ENCODE results near the gene CORIN. TPM values are rescaled to one million over a fixed set of nuclear protein-coding genes. Genes with fewer than 3 reads are reported as not detected.
"Not testable (repeated sequence)": the region's sequence is repeated elsewhere in the genome, so short reads cannot be mapped to it uniquely, and the experiment has no call there.

The CORIN gene
- total RNA-seq, 4 donors from 2014 or later, result 0.11 to 0.96 (median 0.21) TPM

GRCh38 chr4:47714269-47714668 is 123.6 kb downstream of the CORIN start:
- 75 to 78% methylated on average over 2 of the region's 2 CpGs for WGBS, 2 donors
- H3K4me1 ChIP-seq, result no peaks in the 10 kb centered on the region
- no peak for DNase-seq

GRCh38 chr4:47713129-47713834 is 124.6 kb downstream of the CORIN start:
- intact Hi-C loops (cut with DNase I), result no loop called here
- no peak for TF ChIP-seq CTCF (IDR thresholded peaks at IDR 0.05)
- no peak for TF ChIP-seq POLR2A (IDR thresholded peaks at IDR 0.05)
- H3K4me3 ChIP-seq (replicated peaks in 1 of 3), result no peak overlapping the region
- H3K4me1 ChIP-seq, result no peaks in the 10 kb centered on the region
- no peaks in the 10 kb centered on the region for H3K36me3 ChIP-seq
- DNase-seq, result no peak
- H3K9me3 ChIP-seq, result no peaks in the 10 kb centered on the region
- 43 to 54% methylated on average over 6 of the region's 6 CpGs for WGBS, 2 donors
- no peak overlapping the region for H3K27ac ChIP-seq
- no peaks in the 10 kb centered on the region for H3K27me3 ChIP-seq

More at GRCh38 chr4:47714269-47714668, 123.6 kb downstream of the CORIN start:
- Histone ChIP-seq H3K9me3 (no peaks in the 10 kb centered on the region), H3K27me3 (no peaks in the 10 kb centered on the region), H3K27ac (no peak overlapping the region), H3K4me3 (replicated peaks in 1 of 3) (no peak overlapping the region), H3K36me3 (no peaks in the 10 kb centered on the region)
- intact Hi-C loops (cut with DNase I), result no loop called here
- TF ChIP-seq POLR2A (IDR thresholded peaks at IDR 0.05) (no peak), CTCF (IDR thresholded peaks at IDR 0.05) (no peak)

- 73 to 83% methylated on average over 3 of the region's 3 CpGs for WGBS, 2 donors
- Histone ChIP-seq H3K4me3 (replicated peaks in 1 of 3) (no peak overlapping the region), H3K9me3 (no peaks in the 10 kb centered on the region), H3K36me3 (no peaks in the 10 kb centered on the region), H3K27ac (no peak overlapping the region), H3K4me1 (no peaks in the 10 kb centered on the region), H3K27me3 (no peaks in the 10 kb centered on the region)
- no peak for TF ChIP-seq POLR2A (IDR thresholded peaks at IDR 0.05)
- TF ChIP-seq CTCF (IDR thresholded peaks at IDR 0.05), result no peak
- DNase-seq, result no peak
- intact Hi-C loops (cut with DNase I), result no loop called here
Measured at GRCh38 chr4:47711646-47712045, 126.2 kb downstream of the CORIN start.

- H3K27me3 ChIP-seq, result no peaks in the 10 kb centered on the region
- no peak for DNase-seq
- no peak overlapping the region for H3K27ac ChIP-seq
- intact Hi-C loops (cut with DNase I), result no loop called here
- no peak overlapping the region for H3K4me3 ChIP-seq (replicated peaks in 1 of 3)
- WGBS, 2 donors, result 91 to 92% methylated on average over 4 of the region's 4 CpGs
- H3K9me3 ChIP-seq, result no peaks in the 10 kb centered on the region
- no peaks in the 10 kb centered on the region for H3K36me3 ChIP-seq
- H3K4me1 ChIP-seq, result no peaks in the 10 kb centered on the region
- TF ChIP-seq POLR2A (IDR thresholded peaks at IDR 0.05), result no peak
- no peak for TF ChIP-seq CTCF (IDR thresholded peaks at IDR 0.05)
Measured at GRCh38 chr4:47711183-47711582, 126.7 kb downstream of the CORIN start.

- H3K27ac ChIP-seq; H3K4me3 ChIP-seq (replicated peaks in 1 of 3); H3K4me1 ChIP-seq; H3K27me3 ChIP-seq; DNase-seq; H3K36me3 ChIP-seq; H3K9me3 ChIP-seq; intact Hi-C loops (cut with DNase I): not testable (repeated sequence)
- 92 to 98% methylated on average over 14 to 18 of the region's 18 CpGs for WGBS, 2 donors
Measured at GRCh38 chr4:47706352-47706751, 131.5 kb downstream of the CORIN start.
